Uterus (tissue), 4 donors: ENCODE data around the gene PAK3. TPM values are rescaled to one million over a fixed set of nuclear protein-coding genes. Genes with fewer than 3 reads are reported as not detected.

ENCODE experiments used
- DNase-seq, 2 donors: peaks; one replicate each; pipeline ENCODE4 v3.0.0-alpha.2; 2019 to 2020
- H3K27ac ChIP-seq, 2 donors: fragments of 200-600 bp; sonication (generic); 1 replicate in 1 of 2; 2 replicates in 1 of 2; pipeline ENCODE4 v1.5.1; 2016 to 2018
- H3K27me3 ChIP-seq, 2 donors: fragments of 200-600 bp; sonication (generic); one replicate each; pipeline ENCODE4 v1.5.1; 2018 to 2019; ENCODE audit warnings: control low read depth in 1 of 2
- H3K36me3 ChIP-seq, 2 donors: fragments of 200-600 bp; sonication (generic); one replicate each; pipeline ENCODE4 v1.5.1; 2019; ENCODE audit warnings: control low read depth in 1 of 2
- H3K4me1 ChIP-seq, 2 donors: fragments of 200-600 bp; sonication (generic); one replicate each; pipeline ENCODE4 v1.5.1; 2018 to 2019; ENCODE audit warnings: control low read depth in 1 of 2
- H3K4me3 ChIP-seq, 2 donors: fragments of 200-600 bp; sonication (generic); 1 replicate in 1 of 2; 2 replicates in 1 of 2; pipeline ENCODE4 v1.5.1; 2018 to 2019; ENCODE audit warnings: mild to moderate bottlenecking in 1 of 2
- H3K9me3 ChIP-seq, 2 donors: fragments of 200-600 bp; sonication (generic); one replicate each; pipeline ENCODE4 v1.5.1; 2019; ENCODE audit warnings: control low read depth in 1 of 2
- CTCF ChIP-seq, 4 experiments: fragments of 200-600 bp in 2 of 4; fragments of 450-650 bp in 2 of 4; sonication (generic) in 2 of 4; IDR thresholded peaks; one replicate each; pipeline ENCODE4 v1.5.1; 2016 to 2019; ENCODE audit warnings: antibody characterized with exemption in 4 of 4, mild to moderate bottlenecking in 2 of 4, moderate library complexity in 1 of 4
- POLR2A ChIP-seq, 2 donors: fragments of 450-650 bp; IDR thresholded peaks; one replicate each; pipeline ENCODE4 v1.6.1; 2016; ENCODE audit warnings: antibody characterized with exemption in 2 of 2, mild to moderate bottlenecking in 1 of 2, moderate library complexity in 1 of 2
- intact Hi-C: fragments of 100-400 bp; cut with DNase I; formaldehyde crosslinking; loops from one replicate; pipeline ENCODE4 v1.15.1; 2023; ENCODE audit warnings: low total_unique reads
- total RNA-seq, 4 donors: library from RNA; depleted of rRNA in 3 of 4; stranded (reverse); fragments of >200 nt in 3 of 4; gene quantifications; one replicate each; pipeline versions ENCODE4 v1.1.0 to v1.2.4, GENCODE V29; 2014 to 2023
- donor health status: DM: yes; HTN: yes; CAD: no.

PAK3 gene
- total RNA-seq, 4 donors from 2014 or later: 2.1 to 24.8 (median 14.9) TPM

- H3K27ac ChIP-seq: no peak overlapping the region
- TF ChIP-seq CTCF (IDR thresholded peaks at IDR 0.05) (no peak), POLR2A (IDR thresholded peaks at IDR 0.05) (no peak)
- intact Hi-C loops: no loop called here
- peaks cover 0 to 8% of the 10 kb centered on the region in 2 donors for H3K27me3 ChIP-seq
- no peaks in the 10 kb centered on the region for H3K9me3 ChIP-seq
- H3K4me3 ChIP-seq: no peak overlapping the region
- DNase-seq: no peak
- H3K4me1 ChIP-seq: no peaks in the 10 kb centered on the region
- no peaks in the 10 kb centered on the region for H3K36me3 ChIP-seq
Observed at GRCh38 chrX:111127038-111127437, 31.0 kb downstream of the PAK3 start.

- Histone ChIP-seq H3K36me3 (no peaks in the 10 kb centered on the region), H3K4me1 (no peaks in the 10 kb centered on the region), H3K9me3 (no peaks in the 10 kb centered on the region), H3K27ac (no peak overlapping the region), H3K4me3 (no peak overlapping the region), H3K27me3 (peaks cover 0 to 8% of the 10 kb centered on the region in 2 donors)
- intact Hi-C loops: no loop called here
- TF ChIP-seq CTCF (IDR thresholded peaks at IDR 0.05): no peak
- TF ChIP-seq POLR2A (IDR thresholded peaks at IDR 0.05): no peak
- DNase-seq: no peak
Observed at GRCh38 chrX:111129921-111130320, 33.9 kb downstream of the PAK3 start.

GRCh38 chrX:111131572-111131971 lies 35.6 kb downstream of the PAK3 start:
- no peak overlapping the region for H3K27ac ChIP-seq
- no peaks in the 10 kb centered on the region for H3K36me3 ChIP-seq
- no peak for TF ChIP-seq POLR2A (IDR thresholded peaks at IDR 0.05)
- TF ChIP-seq CTCF (IDR thresholded peaks at IDR 0.05): no peak
- intact Hi-C loops: no loop called here
- DNase-seq: no peak
- H3K4me1 ChIP-seq: no peaks in the 10 kb centered on the region
- H3K4me3 ChIP-seq: no peak overlapping the region
- H3K27me3 ChIP-seq: peaks cover 0 to 8% of the 10 kb centered on the region in 2 donors
- H3K9me3 ChIP-seq: no peaks in the 10 kb centered on the region

- intact Hi-C loops: no loop called here
- DNase-seq: no peak
- Histone ChIP-seq H3K27me3 (no peaks in the 10 kb centered on the region), H3K27ac (no peak overlapping the region), H3K36me3 (no peaks in the 10 kb centered on the region), H3K4me3 (no peak overlapping the region), H3K4me1 (no peaks in the 10 kb centered on the region), H3K9me3 (no peaks in the 10 kb centered on the region)
- TF ChIP-seq POLR2A (IDR thresholded peaks at IDR 0.05) (no peak), CTCF (IDR thresholded peaks at IDR 0.05) (no peak)
Observed at GRCh38 chrX:111133389-111133788, 37.4 kb downstream of the PAK3 start.

GRCh38 chrX:111145878-111146277 lies 49.9 kb downstream of the PAK3 start:
- Histone ChIP-seq H3K27me3 (no peaks in the 10 kb centered on the region), H3K4me3 (no peak overlapping the region), H3K36me3 (no peaks in the 10 kb centered on the region), H3K9me3 (no peaks in the 10 kb centered on the region), H3K4me1 (no peaks in the 10 kb centered on the region), H3K27ac (no peak overlapping the region)
- no peak for DNase-seq
- TF ChIP-seq POLR2A (IDR thresholded peaks at IDR 0.05) (no peak), CTCF (IDR thresholded peaks at IDR 0.05) (no peak)
- intact Hi-C loops: no loop called here
